Neural progenitor cell (in vitro differentiated cells): Measurements from ENCODE around the gene CHRNA4. TPM values are rescaled to one million over a fixed set of nuclear protein-coding genes. Genes with fewer than 3 reads are reported as not detected.

Source experiments
- DNase-seq: peaks from one replicate; pipeline ENCODE4 v3.0.0-alpha.2; 2016; ENCODE audit warnings: low spot score
- H2AFZ ChIP-seq: fragments of 200-600 bp; sonication (generic); replicated peaks from 2 replicates; pipeline ENCODE4 v1.6.1; 2016; ENCODE audit warnings: antibody characterized with exemption
- H3F3A ChIP-seq: fragments of 200-600 bp; sonication (generic); 2 replicates; pipeline ENCODE4 v1.6.1; 2016; ENCODE audit warnings: antibody characterized with exemption, low read depth
- H3K27ac ChIP-seq: fragments of 200-600 bp; sonication (generic); 2 replicates; pipeline ENCODE4 v1.5.1; 2016; ENCODE audit warnings: mild to moderate bottlenecking
- H3K27me3 ChIP-seq: fragments of 200-600 bp; sonication (generic); 2 replicates; pipeline ENCODE4 v1.6.1; 2016; ENCODE audit warnings: mild to moderate bottlenecking, moderate library complexity
- H3K36me3 ChIP-seq: fragments of 200-600 bp; sonication (generic); 2 replicates; pipeline ENCODE4 v1.5.1; 2016
- H3K4me1 ChIP-seq: fragments of 200-600 bp; sonication (generic); 2 replicates; pipeline ENCODE4 v1.6.1; 2016; ENCODE audit warnings: mixed run types
- H3K4me2 ChIP-seq: fragments of 200-600 bp; sonication (generic); 2 replicates; pipeline ENCODE4 v1.6.1; 2016
- H3K4me3 ChIP-seq: fragments of 200-600 bp; sonication (generic); 2 replicates; pipeline ENCODE4 v1.5.1; 2016
- H3K79me2 ChIP-seq: fragments of 200-600 bp; sonication (generic); 2 replicates; pipeline ENCODE4 v1.6.1; 2016; ENCODE audit warnings: low read depth
- H3K9ac ChIP-seq: fragments of 200-600 bp; sonication (generic); 2 replicates; pipeline ENCODE4 v1.6.1; 2016
- H3K9me3 ChIP-seq: fragments of 200-600 bp; sonication (generic); 2 replicates; pipeline ENCODE4 v1.5.1; 2016; ENCODE audit warnings: low read depth
- H4K20me1 ChIP-seq: fragments of 200-600 bp; sonication (generic); 2 replicates; pipeline ENCODE4 v1.6.1; 2016; ENCODE audit warnings: low read depth
- H3K27ac Mint-ChIP-seq: 3 replicates; pipeline ENCODE4 v1.8.0; 2021; ENCODE audit warnings: mixed read lengths
- H3K27me3 Mint-ChIP-seq: 2 replicates; pipeline ENCODE4 v1.8.0; 2022; ENCODE audit warnings: low read depth, mild to moderate bottlenecking, inconsistent platforms, moderate library complexity, mixed read lengths; ENCODE audit not compliant: insufficient read depth
- H3K36me3 Mint-ChIP-seq: 3 replicates; pipeline ENCODE4 v1.8.0; 2021; ENCODE audit warnings: mixed read lengths
- H3K4me1 Mint-ChIP-seq: 3 replicates; pipeline ENCODE4 v1.8.0; 2021; ENCODE audit warnings: mixed read lengths
- H3K4me3 Mint-ChIP-seq: 3 replicates; pipeline ENCODE4 v1.8.0; 2021; ENCODE audit warnings: mild to moderate bottlenecking, moderate library complexity, mixed read lengths
- H3K9me3 Mint-ChIP-seq: 3 replicates; pipeline ENCODE4 v1.8.0; 2020; ENCODE audit warnings: mixed read lengths
- CTCF ChIP-seq: fragments of 200-600 bp; sonication (generic); IDR thresholded peaks from 2 replicates; pipeline ENCODE4 v1.5.1; 2017; ENCODE audit warnings: antibody characterized with exemption, mild to moderate bottlenecking
- EZH2 ChIP-seq: fragments of 200-600 bp; sonication (generic); IDR thresholded peaks from 2 replicates; pipeline ENCODE4 v1.6.1; 2017; ENCODE audit warnings: antibody characterized with exemption, mild to moderate bottlenecking, moderate library complexity
- EZH2phosphoT487 ChIP-seq: fragments of 200-600 bp; sonication (generic); IDR thresholded peaks from 2 replicates; pipeline ENCODE4 v1.6.1; 2017; ENCODE audit warnings: antibody characterized with exemption
- total RNA-seq: library from RNA; depleted of rRNA; stranded (reverse); fragments of >200 nt; gene quantifications from 2 replicates; pipeline ENCODE4 v1.2.3, GENCODE V29; 2015; ENCODE audit warnings: low replicate concordance

The CHRNA4 gene
- total RNA-seq, 1 donor from 2014 or later, result not detected

DNA sequence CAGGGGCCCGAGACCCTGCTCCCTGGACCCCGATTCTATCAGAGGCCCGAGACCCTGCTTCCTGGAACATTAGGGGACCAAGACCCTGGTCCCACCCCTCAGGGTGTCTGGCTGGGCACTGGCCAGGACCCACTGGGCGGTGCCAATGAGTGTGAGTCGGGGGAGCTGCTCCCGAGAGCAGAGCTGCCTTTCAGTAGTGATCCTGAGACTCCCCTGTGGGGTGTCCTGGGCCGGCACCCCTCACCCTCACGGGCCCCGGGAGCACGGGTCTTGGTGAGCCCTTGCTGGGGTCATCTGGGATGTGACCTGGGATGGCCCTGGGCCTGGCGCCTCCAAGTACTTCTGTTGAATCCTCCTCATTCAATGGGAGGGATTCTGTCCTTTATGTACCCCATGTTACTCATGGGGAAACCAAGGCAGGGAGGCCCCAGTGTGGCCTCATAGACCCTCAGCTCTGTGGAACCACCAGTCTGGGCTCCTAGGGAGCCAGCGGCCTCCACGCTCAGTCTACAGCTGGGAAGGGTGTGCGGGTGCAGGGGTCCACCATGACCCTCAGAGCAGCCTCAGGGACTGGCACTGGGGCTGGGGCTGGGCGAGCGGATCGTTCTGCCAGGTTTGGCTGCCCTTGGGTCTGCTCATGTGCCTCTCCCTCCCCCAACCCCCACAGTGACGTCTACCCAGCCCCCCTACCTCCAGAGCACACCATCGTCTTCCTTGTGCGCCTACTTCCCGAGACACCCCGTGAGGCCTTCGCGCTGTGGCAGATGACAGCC is 42.6 kb downstream of the CHRNA4 start:
- H3K36me3 ChIP-seq, result no peaks in the 10 kb centered on the region
- no peak for DNase-seq

DNA sequence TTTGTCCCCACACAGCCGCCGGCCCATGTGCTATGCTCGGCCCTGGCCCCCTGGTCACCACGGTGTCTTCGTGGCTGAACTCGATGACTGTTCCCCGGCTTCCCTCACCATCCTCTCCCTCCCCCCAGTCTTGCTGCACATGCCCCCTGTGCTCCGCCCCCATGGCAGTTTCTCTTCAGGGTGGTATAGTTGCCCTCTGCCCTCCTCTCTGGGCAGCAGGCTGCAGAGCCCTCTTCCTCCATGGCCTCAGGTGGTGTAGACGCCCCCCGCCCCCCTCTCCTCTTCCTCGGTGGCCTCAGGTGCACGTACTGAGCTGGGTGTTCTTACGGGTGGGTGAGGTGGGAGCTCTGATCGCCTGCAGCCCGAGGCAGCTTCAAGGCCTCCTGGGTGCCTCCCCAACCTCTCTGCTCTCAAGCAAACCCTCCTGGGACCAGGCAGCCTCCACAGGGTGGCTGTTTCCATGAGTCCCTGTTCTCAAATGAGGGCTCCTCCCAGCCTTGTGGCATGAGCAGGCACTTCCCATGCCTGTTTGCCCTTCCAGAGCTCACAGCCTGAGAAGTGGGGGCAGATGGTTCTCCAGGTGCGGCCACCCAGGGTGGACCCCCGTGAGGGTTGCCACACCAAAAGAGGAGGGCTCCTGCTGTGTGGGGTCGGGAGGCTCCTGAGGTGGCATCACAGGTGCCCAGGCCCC is 43.4 kb downstream of the CHRNA4 start:
- H3K27me3 Mint-ChIP-seq, result peaks cover 6% of the 10 kb centered on the region
- Histone ChIP-seq H3K27me3 (no peaks in the 10 kb centered on the region), H3K4me2 (no peak overlapping the region), H3K9ac (no peak overlapping the region), H4K20me1 (no peaks in the 10 kb centered on the region), H3K79me2 (no peaks in the 10 kb centered on the region), H3K27ac (no peak overlapping the region), H2AFZ (no peak overlapping the region), H3F3A (no peaks in the 10 kb centered on the region), H3K9me3 (no peaks in the 10 kb centered on the region), H3K4me3 (no peak overlapping the region), H3K4me1 (no peaks in the 10 kb centered on the region), H3K36me3 (no peaks in the 10 kb centered on the region)
- H3K9me3 Mint-ChIP-seq, result no peaks in the 10 kb centered on the region
- H3K36me3 Mint-ChIP-seq, result no peaks in the 10 kb centered on the region
- H3K4me1 Mint-ChIP-seq, result peaks cover 14% of the 10 kb centered on the region
- no peak overlapping the region for H3K27ac Mint-ChIP-seq
- no peak for TF ChIP-seq EZH2
- no peak for TF ChIP-seq CTCF
- TF ChIP-seq EZH2phosphoT487, result no peak
- DNase-seq, result no peak
- H3K4me3 Mint-ChIP-seq, result no peak overlapping the region

More for the DNA sequence above, 42.6 kb downstream of the CHRNA4 start:
- H3K9ac ChIP-seq, result no peak overlapping the region
- H3F3A ChIP-seq, result no peaks in the 10 kb centered on the region
- no peaks in the 10 kb centered on the region for H4K20me1 ChIP-seq
- H2AFZ ChIP-seq, result no peak overlapping the region
- peaks cover 6% of the 10 kb centered on the region for H3K27me3 ChIP-seq
- H3K27ac ChIP-seq, result no peak overlapping the region
- H3K4me3 Mint-ChIP-seq, result no peak overlapping the region
- no peaks in the 10 kb centered on the region for H3K4me1 ChIP-seq
- no peaks in the 10 kb centered on the region for H3K79me2 ChIP-seq
- H3K4me3 ChIP-seq, result no peak overlapping the region
- TF ChIP-seq EZH2phosphoT487 (no peak), CTCF (no peak), EZH2 (no peak)
- no peak overlapping the region for H3K4me2 ChIP-seq
- H3K9me3 ChIP-seq, result no peaks in the 10 kb centered on the region
- no peaks in the 10 kb centered on the region for H3K9me3 Mint-ChIP-seq
- H3K27ac Mint-ChIP-seq, result no peak overlapping the region
- H3K36me3 Mint-ChIP-seq, result no peaks in the 10 kb centered on the region
- peaks cover 6% of the 10 kb centered on the region for H3K27me3 Mint-ChIP-seq
- H3K4me1 Mint-ChIP-seq, result peaks cover 23% of the 10 kb centered on the region

DNA sequence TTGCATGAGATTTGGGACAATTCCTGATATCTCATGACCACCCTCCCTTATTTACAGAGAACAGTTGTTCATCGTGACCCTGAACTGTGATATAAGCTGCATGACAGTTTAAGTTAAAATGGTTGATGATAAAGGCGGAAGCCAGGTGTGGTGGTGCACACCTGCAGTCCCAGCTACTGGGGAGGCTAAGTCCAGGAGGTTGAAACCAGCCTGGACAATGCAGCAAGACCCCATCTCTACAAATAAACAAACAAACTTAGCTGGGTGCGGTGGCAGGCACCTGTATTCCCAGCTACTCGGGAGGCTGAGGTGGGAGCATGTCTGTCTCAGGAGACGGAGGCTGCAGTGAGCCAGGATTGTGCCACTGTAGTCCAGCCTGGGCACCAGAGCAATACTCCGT is 44.1 kb downstream of the CHRNA4 start:
- Histone ChIP-seq H3K36me3 (no peaks in the 10 kb centered on the region), H3K27me3 (no peaks in the 10 kb centered on the region), H2AFZ (no peak overlapping the region), H4K20me1 (no peaks in the 10 kb centered on the region), H3K79me2 (no peaks in the 10 kb centered on the region), H3K4me1 (no peaks in the 10 kb centered on the region), H3F3A (no peaks in the 10 kb centered on the region), H3K27ac (no peak overlapping the region), H3K9ac (no peak overlapping the region), H3K4me3 (no peak overlapping the region), H3K9me3 (no peaks in the 10 kb centered on the region), H3K4me2 (no peak overlapping the region)
- H3K4me3 Mint-ChIP-seq, result no peak overlapping the region
- DNase-seq, result no peak
- no peak overlapping the region for H3K27ac Mint-ChIP-seq
- H3K36me3 Mint-ChIP-seq, result no peaks in the 10 kb centered on the region
- TF ChIP-seq CTCF (no peak), EZH2 (no peak), EZH2phosphoT487 (no peak)
- H3K9me3 Mint-ChIP-seq, result no peaks in the 10 kb centered on the region
- peaks cover 6% of the 10 kb centered on the region for H3K27me3 Mint-ChIP-seq
- peaks cover 14% of the 10 kb centered on the region for H3K4me1 Mint-ChIP-seq
